Stimulated activated CD4-positive, alpha-beta T cell treated with anti-CD3 and anti-CD28 coated beads, Interleukin-15, amount 100 ng/mL, for 24 hours (primary cell): Measurements from ENCODE around the gene ENTR1.
A peak's percentile ranks its signal among the peaks of the same experiment; 100 is the strongest.

Experiments
- DNase-seq: peaks from one replicate; pipeline ENCODE4 v3.0.0-alpha.2; 2020

ENTR1 gene

DNA sequence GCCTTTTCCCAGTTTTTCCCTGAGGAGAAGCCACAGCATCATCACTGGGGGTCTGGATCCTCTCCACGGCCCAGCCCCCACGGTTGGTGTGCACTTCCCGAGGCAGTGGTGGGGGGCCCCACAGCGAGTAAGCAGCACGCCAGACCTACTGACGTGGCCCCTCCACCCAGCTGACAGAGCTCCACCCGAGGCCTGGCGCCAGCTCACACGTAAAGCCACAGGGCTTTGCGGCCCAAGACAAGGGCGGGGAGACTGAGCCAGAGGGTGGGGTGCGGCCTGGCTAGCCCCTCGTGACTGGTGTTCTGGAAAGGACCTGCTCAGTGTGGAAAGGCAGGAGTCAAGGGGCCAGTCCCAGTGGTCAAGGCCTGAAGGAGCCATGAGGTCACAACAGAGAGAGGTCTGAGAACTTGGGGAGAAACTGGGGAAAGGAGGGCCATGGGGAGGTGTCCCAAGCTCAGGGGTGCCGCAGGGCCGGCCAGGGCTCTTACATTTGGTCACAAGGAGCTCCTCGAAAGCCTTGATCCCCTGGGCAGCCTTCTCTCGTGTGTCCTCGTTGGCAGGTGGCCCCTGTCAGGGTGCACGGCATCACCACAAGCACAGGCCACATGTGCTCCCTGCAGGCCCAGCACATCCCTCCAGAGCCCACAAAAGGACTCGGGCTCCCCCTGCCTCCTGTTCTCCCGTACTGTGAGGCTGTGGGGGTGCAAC is 15.9 kb downstream of the ENTR1 start:
- no peak for DNase-seq

DNA sequence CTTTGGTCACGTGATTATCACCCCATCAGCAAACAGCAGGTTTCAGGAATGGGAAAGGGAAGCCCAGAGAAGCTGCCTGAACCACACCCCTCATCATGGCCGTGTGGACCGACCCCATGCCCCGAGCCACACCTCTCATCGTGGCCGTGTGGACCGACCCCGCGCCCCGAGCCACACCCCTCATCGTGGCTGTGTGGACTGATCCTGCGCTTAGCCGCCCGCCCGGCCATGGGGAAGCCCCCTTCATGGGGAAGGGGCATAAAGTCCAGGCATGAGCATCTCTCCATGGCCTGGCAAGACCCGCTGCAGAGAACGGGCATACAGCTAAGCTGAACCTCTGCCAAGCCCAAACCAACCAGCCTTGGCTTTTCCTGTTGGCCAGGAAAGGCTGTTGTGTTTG is 16.9 kb downstream of the ENTR1 start:
- DNase-seq = no peak

DNA sequence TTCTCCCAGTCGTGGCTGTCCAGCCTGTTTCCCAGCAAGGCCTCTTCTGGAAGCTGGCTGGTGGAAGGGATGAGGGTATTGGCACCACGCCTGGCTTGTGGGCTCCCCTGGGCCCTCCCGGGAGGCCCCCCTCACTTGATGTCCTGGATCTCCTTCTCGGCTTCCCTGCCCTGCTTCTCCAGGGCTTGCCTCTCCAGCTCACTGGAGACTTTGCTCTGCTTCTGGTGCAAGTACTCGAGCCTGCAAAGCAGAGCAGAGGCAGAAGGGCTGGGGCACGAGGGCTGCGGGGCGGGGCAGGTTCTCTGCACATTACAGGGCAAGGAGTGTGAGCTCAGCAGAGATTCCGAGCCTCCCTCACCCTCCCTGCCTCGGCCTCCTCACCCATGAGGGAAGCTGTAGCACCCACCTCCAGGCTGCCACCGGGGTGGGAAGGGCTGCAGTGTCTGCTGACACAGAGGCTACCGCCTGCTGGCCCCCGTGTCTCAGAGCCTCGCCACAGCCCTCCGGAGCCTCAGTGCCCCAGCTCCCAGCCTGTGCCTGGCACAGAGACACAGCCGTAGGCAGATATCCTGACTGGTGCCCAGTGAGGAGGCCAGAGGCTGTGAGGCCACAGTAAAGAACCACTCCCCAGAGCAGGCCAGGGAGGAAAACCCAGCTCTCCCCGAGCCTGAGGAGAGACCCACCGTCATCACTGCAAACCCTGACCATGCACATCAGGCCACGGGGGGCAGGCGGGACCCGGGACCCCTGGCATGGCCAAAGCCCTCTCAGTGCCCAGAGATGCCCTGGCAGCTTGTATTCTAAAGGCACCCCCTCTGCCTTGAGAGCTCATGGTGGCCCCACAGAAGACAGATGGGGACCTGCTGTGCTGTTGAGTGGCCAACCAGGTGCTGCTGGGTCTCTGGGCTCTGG is 17.6 kb downstream of the ENTR1 start:
- DNase-seq = no peak

DNA sequence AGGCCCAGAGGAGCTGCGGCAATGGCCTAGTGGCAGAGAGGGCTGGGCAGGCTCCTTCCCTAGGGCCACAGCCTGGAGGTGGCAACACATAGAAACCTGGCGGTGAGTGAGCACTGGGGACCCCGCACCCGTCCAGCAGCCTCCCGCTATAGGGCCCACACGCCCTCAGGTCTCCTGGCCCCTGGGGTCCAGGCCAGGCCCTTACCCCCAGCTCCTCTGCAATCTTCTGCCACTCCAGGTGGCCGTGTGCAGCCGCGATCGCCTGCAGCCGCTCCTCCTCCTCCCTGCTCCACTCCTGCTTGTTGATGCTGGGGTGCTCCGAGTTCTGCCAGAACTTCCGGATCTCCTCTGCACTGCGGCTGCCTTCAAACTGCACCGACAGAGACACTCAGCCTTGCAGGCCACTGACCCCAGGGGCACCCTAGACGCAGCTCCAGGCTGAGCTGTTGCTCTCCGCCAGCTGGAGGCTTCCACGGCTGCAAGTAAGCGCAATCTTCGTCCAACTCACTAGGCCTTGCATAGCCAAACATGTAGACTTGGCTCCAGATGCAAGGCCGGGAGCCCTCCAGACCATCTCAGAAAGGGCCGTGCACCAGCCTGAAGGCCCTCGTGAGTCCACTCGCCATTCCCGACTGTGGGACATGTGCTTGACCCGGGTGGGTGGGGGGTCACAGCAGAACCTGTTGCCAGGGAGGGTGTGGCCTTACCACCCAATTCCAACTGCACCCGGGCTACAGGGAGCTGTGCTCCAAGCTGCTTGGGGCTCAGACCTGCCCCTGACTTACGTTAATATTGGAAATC is 18.5 kb downstream of the ENTR1 start:
- no peak for DNase-seq

DNA sequence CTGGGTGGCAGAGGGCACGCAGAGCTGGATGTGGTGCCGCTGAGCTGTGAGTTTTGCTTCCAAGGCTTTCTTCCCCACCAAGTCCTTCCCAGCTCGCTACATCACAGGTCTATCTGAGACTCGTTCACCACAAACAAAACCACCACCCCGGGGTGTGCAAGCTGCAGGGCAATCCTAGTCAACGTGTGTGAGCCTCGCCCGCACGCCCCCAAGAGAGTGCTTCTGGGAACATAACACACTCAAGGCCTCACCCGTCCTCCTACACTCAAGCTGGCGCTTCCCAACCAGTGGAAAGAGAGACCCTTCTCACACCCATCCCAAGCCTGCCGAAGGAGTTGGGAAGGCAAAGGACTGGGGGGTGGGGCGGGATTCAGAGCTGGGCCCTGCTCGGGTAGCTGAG is 21.0 kb downstream of the ENTR1 start:
- no peak for DNase-seq

DNA sequence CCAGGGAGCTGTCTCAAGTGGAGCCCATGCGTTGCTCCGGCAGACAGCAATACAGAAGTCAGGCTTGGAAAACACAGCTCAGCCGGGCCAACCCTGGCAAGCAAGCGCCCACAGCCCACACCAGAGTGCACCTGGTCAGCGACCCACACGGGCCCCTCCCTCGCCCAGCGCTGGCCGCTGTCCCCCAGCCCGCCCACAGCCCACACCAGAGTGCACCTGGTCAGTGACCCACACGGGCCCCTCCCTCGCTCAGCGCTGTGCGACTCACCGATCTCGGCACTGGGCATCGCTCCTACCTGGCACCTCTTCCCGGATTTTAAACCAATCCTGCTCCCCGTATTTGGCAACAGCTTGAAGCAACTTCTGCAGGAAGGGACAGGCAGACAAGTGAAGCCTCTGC is 23.2 kb downstream of the ENTR1 start:
- no peak for DNase-seq

DNA sequence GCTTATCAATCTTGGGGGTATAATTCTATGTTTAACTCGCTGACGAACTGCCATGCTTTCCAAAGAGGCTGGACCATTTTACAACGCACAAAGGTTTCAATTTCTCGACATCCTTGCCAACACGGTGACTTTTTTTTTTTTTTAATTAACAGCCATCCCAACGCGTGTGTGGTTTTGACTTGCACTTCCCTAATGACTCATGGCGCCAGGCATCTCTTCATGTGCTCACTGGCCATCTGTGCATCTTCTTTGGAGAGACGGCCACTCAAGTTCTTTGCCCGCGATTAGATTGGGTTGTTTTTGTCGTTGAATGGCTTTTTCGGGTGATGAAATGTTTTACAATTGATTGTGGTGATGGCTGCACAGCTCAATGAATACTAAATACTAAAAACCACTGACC is 24.4 kb downstream of the ENTR1 start:
- DNase-seq = no peak

DNA sequence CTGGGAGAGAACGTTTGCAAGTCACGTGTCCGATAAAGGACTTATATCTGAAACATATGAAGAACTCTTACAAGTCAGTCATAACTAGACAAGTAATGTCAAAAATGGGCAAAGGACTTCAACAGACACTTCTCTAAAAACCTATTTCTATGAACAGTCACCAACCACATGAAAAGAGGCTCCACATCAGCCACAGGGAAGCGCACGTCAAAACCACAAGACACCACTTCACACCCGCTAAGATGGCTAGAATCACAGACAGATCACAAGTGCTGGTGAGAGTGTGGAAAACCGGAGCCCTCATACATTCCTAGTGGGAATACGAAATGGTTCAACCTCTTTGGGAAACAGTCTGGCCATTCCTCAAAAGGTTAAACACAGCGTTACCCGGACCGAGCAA is 25.4 kb downstream of the ENTR1 start:
- peak; percentile 58 for DNase-seq

DNA sequence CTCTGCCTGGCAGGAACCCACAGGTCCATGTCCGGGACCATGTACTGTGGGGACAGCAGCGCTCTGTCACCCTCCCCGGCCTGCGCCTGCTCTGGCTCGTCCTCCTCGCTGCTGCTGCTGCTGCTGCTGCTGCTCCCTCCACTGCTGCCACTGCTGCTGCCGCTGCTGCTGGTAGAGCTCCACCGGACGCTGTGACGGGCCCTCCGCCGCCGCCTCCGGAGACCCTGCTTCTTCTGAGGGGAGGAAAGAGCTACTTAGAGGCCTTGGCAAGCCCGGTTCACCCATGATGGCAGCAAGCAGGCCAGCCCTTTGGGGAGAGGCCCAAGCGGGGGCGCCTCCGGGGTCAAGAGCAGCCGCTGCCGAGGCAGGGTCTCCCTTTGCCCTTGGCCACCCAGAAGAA is 27.0 kb downstream of the ENTR1 start:
- DNase-seq = no peak

DNA sequence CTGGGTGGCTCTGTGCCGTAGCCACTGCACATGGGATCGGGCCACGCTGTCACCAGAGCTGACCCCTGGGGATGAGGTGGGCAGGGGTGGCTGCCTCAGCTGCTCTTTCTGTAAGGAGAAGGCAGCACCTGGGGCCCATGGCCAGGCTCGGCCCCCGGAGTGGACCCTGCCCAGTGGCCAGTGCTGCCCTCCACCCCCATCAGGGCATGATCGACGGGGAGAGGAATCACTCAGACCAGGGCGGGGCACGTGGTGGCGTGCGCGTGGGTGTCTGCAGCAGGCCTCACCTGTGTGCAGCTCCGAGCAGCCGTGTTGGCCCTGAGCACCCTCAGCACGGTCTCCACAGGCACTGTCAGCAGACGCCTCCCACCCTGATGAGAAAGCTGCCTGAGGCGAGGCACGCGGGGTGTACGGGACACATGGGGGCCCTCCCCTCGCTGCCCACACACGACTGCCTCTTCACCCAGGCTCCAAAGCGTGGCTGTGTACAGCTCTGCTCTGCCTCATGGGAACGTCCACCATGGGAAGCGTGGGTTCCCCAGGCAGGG is 28.4 kb downstream of the ENTR1 start:
- no peak for DNase-seq

DNA sequence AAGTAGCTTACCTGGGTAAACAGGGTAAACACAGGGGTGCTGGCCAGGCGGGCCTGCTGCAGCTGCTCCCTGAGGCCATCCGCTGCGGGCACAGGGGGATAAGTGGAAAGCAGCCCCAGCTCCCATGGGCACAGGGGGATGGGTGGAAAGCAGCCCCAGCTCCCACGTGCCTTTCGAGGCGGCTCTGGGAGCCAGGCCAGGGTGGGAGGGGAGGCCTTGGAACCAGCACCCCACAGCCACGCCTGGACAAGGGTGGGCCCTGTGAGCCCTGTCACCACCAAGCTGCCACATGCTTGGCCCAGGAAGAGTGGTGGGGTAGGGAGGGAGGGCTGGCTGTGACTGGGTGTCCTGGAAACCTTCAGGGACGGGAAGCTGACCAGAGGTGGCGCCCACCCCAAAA is 29.1 kb downstream of the ENTR1 start:
- DNase-seq = no peak

DNA sequence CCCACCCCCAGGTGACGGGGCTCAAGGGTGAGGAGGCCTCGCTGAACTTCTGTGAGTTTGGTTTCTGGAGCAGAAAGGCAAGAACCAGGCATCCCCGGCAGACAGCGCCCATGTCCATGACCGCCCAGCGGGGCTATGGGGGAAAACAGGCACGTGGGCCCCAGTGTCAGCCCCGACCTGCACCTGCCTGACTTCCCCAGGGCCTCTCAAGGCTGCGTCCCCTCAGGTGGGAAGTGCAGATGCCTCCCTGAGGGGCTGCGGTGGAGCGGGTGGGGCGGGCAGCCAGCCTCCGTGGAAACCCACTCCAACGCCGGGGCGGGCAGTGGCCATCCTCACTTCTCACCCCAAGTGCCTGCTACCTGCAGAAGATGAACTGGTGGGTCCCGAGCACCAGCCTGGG is 30.0 kb downstream of the ENTR1 start:
- no peak for DNase-seq

DNA sequence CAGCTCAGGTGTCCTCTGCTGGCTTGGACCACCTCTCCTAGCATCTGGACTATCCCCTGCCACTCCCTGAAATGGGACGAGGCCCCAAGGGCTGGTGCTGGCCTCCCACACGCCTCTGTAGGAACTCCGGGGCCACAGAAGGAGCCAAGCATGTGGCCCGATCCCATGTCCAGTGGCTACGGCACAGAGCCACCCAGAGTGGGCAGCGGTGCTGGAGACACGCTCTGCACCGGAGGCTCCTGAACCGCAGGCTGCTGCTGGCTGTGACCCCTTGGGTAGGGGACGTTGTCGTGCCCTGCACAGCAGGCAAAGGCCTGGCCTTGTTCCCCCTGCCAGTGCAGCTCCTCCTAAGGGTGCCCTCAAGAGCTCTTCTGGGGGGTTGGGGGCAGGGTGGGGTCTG is 30.5 kb downstream of the ENTR1 start:
- DNase-seq = no peak

DNA sequence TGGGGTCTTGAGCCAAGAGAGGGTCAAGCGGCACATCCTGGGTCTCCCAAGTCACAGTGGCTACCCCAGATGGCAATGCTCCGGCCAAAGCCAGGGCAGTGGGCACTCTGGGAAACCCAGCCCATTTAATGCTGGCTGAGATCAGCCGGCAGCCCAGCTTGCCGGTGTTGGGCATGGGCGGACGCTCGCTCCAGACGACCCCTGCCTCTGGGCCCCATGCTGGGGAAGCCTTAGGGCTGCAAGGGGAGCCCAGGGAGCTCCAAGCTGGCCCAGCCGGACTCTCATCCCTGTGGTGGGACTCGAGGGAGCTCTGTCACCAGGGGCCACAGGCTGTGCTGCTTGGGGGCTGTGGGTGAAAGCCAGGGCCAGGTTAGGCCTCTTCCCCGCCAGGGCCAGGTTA is 31.0 kb downstream of the ENTR1 start:
- no peak for DNase-seq

DNA sequence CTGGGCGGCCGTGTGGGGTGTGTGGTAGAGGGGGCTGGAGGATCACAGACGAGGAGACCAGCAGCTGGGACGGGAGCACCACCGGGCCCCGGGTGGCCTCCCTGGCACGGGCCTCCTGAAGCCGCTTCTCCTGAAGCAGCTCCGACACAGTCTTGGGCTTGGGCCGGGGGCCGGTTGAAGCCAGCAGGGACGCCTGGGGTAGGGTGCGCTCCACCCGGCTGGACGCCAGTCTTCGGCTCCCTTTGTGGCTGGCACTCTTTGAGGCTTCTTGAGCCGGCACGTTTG is 31.5 kb downstream of the ENTR1 start:
- DNase-seq = no peak

DNA sequence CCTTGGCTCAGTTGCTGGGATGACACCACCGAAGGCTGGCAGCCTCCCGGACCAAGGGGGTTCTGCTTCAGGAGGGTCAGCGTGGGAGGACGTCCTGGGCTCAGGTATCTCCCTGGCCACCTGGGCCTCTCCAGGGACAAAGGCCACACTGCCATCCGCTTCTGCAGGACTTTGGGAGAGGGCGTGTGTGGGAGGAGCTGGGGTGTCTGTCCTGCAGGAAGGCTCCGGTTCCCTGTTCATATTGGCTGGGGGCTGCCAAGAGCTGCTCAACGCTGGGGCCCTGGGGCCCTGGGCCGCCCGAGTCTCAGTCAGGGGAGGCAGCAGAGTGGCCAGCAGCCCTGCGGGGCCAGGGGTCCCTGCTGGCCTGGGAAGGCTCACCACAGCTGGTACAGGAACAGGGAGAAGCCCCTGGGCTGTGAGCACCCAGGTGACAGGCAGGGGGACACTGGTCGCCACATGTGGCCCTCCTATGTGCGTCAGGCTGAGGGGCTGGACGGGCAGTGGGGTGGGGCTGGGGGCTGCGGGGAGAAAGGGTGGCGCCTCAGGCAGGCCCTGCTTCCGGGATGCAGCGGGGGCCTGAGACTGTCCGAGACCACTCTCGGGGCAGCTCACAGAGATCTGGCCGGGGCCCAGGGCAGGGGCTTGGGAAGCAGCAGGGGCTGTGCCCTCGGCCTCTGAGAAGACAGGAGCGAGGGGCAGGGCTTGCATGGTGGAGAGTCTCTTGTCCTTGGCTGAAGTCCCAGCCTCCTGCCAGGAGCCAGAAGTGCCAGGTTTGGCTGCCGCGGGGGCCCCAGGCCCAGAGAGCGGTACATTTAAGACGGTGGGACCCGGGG is 32.0 kb downstream of the ENTR1 start:
- no peak for DNase-seq

DNA sequence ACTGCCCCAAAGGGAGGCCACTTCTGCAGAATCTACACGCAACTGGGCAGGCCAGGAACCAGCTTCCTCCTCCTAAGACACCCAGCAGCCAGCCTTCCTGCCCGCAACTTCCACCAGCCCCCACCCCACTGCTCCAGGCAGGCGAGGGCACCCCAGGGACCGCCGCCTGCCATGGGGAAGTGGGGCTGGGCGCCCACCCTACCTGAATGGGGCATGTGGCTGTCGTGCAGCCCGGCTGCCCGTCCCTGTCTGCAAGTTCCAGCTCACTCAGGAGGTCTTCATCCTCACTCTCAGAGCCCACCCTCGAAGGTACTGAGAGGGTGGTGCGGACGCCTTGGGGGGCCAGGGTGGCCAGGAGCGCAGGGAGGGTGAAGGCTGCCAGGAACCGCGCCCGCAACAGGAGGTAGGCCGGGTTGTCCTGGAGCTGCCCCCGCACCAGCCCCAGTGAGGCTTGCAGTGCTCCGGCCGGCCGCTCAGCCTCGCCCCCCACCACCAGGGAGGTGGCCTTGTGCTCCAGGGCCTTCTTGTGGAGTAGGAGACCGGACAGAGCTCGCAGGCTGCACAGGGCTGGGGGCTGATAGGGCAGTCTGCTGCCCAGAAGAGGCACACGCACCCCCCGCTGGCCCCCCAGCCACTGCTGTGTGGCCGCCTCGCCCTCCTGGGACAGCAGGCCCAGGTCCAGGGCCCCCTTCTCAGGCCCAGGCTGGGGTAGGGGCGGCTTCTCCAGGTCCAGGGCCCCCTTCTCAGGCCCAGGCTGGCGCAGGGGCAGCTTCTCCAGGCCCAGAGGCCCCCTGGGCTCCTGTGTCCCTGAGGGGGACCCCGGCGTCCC is 32.9 kb downstream of the ENTR1 start:
- no peak for DNase-seq

DNA sequence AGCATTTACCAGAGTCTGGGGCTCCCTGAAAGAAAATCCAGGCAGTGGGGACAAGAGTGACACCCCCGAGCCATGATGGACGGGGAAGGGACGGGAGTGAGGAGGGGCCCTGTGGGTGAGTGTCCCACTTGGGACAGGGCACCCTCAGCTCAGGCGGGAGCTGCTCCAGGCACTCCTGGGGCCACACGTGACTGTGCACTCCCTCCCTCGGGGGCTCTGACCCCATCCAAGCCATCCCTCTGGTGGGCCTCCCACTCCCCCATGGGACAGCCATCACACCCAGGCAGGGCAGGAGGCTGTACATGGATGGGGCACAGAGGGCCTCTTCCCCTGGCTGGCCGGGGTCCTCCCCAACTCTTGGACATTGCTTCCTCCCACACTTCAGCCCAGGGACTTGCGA is 34.0 kb downstream of the ENTR1 start:
- no peak for DNase-seq

DNA sequence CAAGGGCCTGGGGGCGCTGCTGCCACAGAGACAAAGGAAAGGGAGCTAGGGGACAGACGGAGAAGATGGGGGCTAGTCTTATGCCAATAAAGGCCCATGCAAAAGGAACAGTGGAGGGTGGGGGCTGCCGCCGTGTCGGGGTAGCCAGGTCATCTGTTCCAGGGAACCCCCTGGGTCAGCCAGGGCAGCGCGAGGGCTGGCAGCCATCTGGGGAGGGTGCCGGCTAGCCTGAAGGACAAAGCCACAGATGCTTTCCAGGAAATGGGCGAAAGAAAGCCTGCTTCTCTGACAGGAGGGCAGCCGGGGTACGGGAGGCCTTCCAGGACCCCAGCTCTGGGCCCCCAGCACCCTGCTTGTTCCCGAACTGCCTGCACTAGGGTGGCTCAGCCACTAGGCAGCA is 35.3 kb downstream of the ENTR1 start:
- no peak for DNase-seq

DNA sequence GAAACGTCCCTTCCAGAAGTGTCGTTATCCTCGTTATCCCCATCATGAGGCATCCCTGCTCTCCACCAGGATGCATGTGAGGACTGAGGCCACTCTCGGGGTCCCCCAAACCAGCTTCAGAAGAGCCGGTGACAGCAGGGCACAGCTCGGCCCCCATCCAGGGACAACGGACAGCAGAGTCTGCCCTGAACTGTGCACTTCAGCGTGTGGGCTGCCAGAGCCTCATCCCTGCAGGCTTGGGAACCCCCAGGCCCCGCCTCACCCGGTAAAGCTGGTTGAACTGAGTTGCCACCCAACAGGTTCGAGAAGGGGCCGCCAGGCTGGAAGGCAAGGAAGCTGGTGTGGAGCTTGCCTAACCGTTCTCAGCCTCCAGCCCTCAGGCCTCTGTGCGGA is 36.2 kb downstream of the ENTR1 start:
- no peak for DNase-seq

DNA sequence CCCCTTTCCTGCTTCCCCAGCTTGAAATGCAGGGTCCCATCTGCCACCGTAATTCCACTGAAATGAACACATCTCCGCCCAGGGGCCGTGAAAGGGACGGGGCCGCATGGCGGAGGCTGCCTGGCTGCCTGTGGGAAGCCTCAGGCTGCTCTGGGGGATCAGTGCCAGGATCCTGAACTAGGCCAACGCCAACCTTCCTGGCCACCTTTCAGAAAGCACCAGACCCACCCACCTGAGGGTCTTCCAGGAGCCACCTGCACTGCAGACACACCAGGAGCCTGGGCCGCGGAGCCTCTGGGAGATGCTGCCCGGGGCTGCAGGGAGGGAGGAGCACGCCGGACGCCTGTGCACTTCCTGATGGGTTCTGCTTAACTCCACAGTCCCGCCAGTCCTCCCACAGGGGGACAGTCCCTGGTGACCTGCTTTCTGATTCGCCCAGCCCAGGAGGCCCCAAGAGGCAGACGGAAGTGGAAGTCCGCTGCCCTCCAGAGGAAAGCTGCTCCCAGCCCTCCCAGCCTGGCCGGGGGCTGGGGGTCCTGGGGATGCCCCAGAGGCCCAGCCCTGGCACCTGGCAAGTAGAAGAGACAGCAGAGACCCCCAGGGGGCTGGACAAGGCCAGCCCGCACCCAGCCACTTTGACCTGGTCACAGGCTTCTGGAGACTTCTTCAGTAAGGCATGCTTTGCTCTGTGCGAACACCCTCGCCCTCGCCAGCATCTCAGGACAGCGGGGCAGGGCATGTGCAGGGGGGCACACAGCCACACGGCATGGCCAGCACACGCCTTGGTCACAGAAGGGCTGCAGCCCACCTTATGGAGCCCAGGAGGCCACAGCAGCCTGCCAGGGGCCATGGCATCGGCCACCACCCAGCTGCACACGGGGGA is 36.9 kb downstream of the ENTR1 start, which contains the start of gene CARD9:
TSS of gene CARD9 (minus strand) at position 370 of the 883 bp plus-strand sequence. CDS start 1,591 bp downstream, outside the sequence.
- DNase-seq = peak; percentile 54
